ENCODE measurements around the gene PYM1. TPM values are rescaled to one million over a fixed set of nuclear protein-coding genes. Genes with fewer than 3 reads are reported as not detected.
A peak's percentile ranks its signal among the peaks of the same experiment; 100 is the strongest.

Gene PYM1
- total RNA-seq, 1 experiment from 2014 or later: 24.8 TPM

DNA sequence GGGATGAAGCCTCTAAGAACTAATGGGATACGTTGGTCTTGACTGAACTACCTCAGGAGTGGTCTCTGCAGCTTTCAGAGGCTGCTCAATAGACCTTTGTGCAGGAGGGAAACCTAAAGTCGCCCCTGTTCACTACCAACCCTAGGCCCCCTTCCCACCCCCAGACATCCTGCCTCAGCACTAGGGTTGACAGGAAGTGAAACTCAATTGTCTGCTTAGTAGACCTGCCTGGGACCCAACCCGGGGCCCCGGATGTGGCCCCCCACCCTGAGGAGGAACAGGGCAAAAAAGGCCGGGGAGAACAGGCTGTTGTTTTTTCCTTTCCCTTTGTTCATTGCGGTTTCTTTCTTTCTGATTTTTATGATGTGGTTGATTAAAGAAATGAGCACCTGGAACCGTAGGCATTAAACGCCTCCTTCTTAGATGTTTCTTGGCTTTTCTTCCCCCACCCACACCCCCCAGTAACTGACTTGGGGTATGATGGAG is 1.7 kb upstream of the PYM1 start:
- Histone ChIP-seq H2AFZ (ENCODE audit: low read depth, low read length, poor library complexity, severe bottlenecking) (no peak overlapping the region), H3K4me1 (ENCODE audit: control insufficient read depth in 1 of 2, insufficient read depth in 2 of 2, low read length in 2 of 2) (peaks cover 35 to 68% of the 10 kb centered on the region in 2 experiments)

More for the DNA sequence above, 1.7 kb upstream of the PYM1 start:
- Histone ChIP-seq H3K27me3 (ENCODE audit: insufficient read depth, low read length) (no peaks in the 10 kb centered on the region), H3K9ac (ENCODE audit: low read length) (no peak overlapping the region), H4K20me1 (ENCODE audit: insufficient read depth) (no peaks in the 10 kb centered on the region), H3K79me2 (ENCODE audit: insufficient read depth, low read length) (peaks cover 32% of the 10 kb centered on the region), H3K36me3 (ENCODE audit: control insufficient read depth in 1 of 2, insufficient read depth in 2 of 2, low read length in 2 of 2) (no peaks in the 10 kb centered on the region), H3K27ac (ENCODE audit: low read depth, low read length) (peak overlapping the region; percentile 97), H3K4me2 (ENCODE audit: low read length) (peak overlapping the region; percentile 89), H3K9me2 (ENCODE audit: insufficient read depth) (no peaks in the 10 kb centered on the region), H3K4me3 (replicated peaks in 1 of 2; ENCODE audit: low read depth in 1 of 2, low read length in 2 of 2) (no peak overlapping the region), H3K9me3 (ENCODE audit: control insufficient read depth in 1 of 2, insufficient read depth in 1 of 2, low read depth in 1 of 2, low read length in 2 of 2) (no peaks in the 10 kb centered on the region)
- BruUV-seq (replicated peaks): no TSS peak
- no peak for DNase-seq (ENCODE audit: low read depth, low spot score)
- no peak for ATAC-seq
- ChIA-PET CTCF (interaction anchor here (1.3 to 1.4 kb wide), 3 partner anchors 11 to 191 kb away, joined by 4 to 9 read pairs (median 7); no protein-coding TSS in a partner anchor), POLR2A (no interaction called here), RAD21 (ENCODE audit: low non-redundant PET in 1 of 2, low total read pairs in 2 of 2, uncharacterized antibody in 2 of 2, unreplicated experiment in 2 of 2) (no interaction called here)
- intact Hi-C loops (cut with micrococcal nuclease): no loop called here
- no peak for TF ChIP-seq SRF (IDR thresholded peaks at IDR 0.05; ENCODE audit: low read depth)
- no peak for TF ChIP-seq EZH2phosphoT487 (IDR thresholded peaks at IDR 0.05; ENCODE audit: borderline replicate concordance)
- no peak for TF ChIP-seq EZH2 (IDR thresholded peaks at IDR 0.05)
- no peak for TF ChIP-seq CBX3 (IDR thresholded peaks at IDR 0.05; ENCODE audit: low read depth)
- TF ChIP-seq, protein P1, sequence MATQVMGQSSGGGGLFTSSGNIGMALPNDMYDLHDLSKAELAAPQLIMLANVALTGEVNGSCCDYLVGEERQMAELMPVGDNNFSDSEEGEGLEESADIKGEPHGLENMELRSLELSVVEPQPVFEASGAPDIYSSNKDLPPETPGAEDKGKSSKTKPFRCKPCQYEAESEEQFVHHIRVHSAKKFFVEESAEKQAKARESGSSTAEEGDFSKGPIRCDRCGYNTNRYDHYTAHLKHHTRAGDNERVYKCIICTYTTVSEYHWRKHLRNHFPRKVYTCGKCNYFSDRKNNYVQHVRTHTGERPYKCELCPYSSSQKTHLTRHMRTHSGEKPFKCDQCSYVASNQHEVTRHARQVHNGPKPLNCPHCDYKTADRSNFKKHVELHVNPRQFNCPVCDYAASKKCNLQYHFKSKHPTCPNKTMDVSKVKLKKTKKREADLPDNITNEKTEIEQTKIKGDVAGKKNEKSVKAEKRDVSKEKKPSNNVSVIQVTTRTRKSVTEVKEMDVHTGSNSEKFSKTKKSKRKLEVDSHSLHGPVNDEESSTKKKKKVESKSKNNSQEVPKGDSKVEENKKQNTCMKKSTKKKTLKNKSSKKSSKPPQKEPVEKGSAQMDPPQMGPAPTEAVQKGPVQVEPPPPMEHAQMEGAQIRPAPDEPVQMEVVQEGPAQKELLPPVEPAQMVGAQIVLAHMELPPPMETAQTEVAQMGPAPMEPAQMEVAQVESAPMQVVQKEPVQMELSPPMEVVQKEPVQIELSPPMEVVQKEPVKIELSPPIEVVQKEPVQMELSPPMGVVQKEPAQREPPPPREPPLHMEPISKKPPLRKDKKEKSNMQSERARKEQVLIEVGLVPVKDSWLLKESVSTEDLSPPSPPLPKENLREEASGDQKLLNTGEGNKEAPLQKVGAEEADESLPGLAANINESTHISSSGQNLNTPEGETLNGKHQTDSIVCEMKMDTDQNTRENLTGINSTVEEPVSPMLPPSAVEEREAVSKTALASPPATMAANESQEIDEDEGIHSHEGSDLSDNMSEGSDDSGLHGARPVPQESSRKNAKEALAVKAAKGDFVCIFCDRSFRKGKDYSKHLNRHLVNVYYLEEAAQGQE (IDR thresholded peaks at IDR 0.05; ENCODE audit: low read depth): no peak
- TF ChIP-seq SP1 (IDR thresholded peaks at IDR 0.05; ENCODE audit: low read depth): no peak
- TF ChIP-seq, protein P2, sequence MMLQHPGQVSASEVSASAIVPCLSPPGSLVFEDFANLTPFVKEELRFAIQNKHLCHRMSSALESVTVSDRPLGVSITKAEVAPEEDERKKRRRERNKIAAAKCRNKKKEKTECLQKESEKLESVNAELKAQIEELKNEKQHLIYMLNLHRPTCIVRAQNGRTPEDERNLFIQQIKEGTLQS (IDR thresholded peaks at IDR 0.05): no peak
- no peak for TF ChIP-seq ELF1 (IDR thresholded peaks at IDR 0.05; ENCODE audit: borderline replicate concordance, low read depth)
- TF ChIP-seq ZNF274 (IDR thresholded peaks at IDR 0.05; ENCODE audit: low read depth, low read length): no peak
- TF ChIP-seq TCF7L2 (IDR thresholded peaks at IDR 0.05; ENCODE audit: borderline replicate concordance, extremely low read depth, insufficient read depth, insufficient read length): no peak

Measured in HCT116 (cell line).